Measurements from ENCODE around the gene KCNN2.

GRCh38 chr5:114477816-114478334, 116.0 kb downstream of the KCNN2 start:
- no peak for TF ChIP-seq POLR2AphosphoS5 (IDR thresholded peaks at IDR 0.05)
- no peak for TF ChIP-seq POLR2A (IDR thresholded peaks at IDR 0.05)

Data from breast epithelium (tissue), 3 donors.